GM12878 (cell line): ENCODE results near the gene DMKN. TPM values are rescaled to one million over a fixed set of nuclear protein-coding genes. Genes with fewer than 3 reads are reported as not detected.

Source experiments
- BHLHE40 ChIP-seq, 2 experiments: fragments of 450-650 bp in 1 of 2; IDR thresholded peaks; 2 replicates each; pipeline ENCODE4 v1.6.1; 2011 to 2017; ENCODE audit warnings: low read depth in 2 of 2, borderline replicate concordance in 1 of 2, improper control_type of control experiment in 1 of 2, low read length in 1 of 2, mild to moderate bottlenecking in 1 of 2
- HDGF ChIP-seq: fragments of 450-650 bp; IDR thresholded peaks from 2 replicates; pipeline ENCODE4 v1.6.1; 2016; ENCODE audit warnings: antibody characterized with exemption
- MYB ChIP-seq: fragments of 150-350 bp; IDR thresholded peaks from 2 replicates; pipeline ENCODE4 v1.6.1; 2014; ENCODE audit warnings: mild to moderate bottlenecking, low read depth, low read length, borderline replicate concordance
- ZNF217 ChIP-seq: fragments of 450-650 bp; IDR thresholded peaks from 2 replicates; pipeline ENCODE4 v1.6.1; 2017; ENCODE audit warnings: antibody characterized with exemption, mild to moderate bottlenecking
- ZNF384 ChIP-seq: IDR thresholded peaks from 2 replicates; pipeline ENCODE4 v1.6.1; 2012; ENCODE audit warnings: low read depth, mild to moderate bottlenecking, low read length, improper control_type of control experiment, borderline replicate concordance
- polyA plus RNA-seq, 11 experiments: library from polyadenylated mRNA; depleted of rRNA in 4 of 11; unstranded in 6 of 11; stranded (reverse) in 5 of 11; fragments of >200 nt; fragmentation: Nextera tagmentation in 4 of 11; fragmentation: Illumina TruSeq in 1 of 11; extraction: Ambion mirVana in 4 of 11; extraction: Trizol in 1 of 11; gene quantifications; 1 replicate in 1 of 11; 2 replicates in 10 of 11; pipeline versions ENCODE4 v1.2.1 to v1.2.3, GENCODE V29; 2011 to 2016; ENCODE audit warnings: inconsistent platforms in 2 of 11, missing spikeins in 2 of 11, low read depth in 1 of 11
- total RNA-seq, 4 experiments: library from RNA; depleted of rRNA in 3 of 4; stranded (reverse); fragments of >200 nt in 3 of 4; fragmentation: Illumina TruSeq in 1 of 4; extraction: Trizol in 1 of 4; gene quantifications; 2 replicates each; pipeline versions ENCODE4 v1.2.1 to v1.2.3, GENCODE V29; 2013 to 2021
- TF ChIP-seq, protein P1 (sequence below): fragments of 450-650 bp; IDR thresholded peaks from 2 replicates; pipeline ENCODE4 v1.6.1; 2017; ENCODE audit warnings: low read depth, mild to moderate bottlenecking, moderate library complexity
- TF ChIP-seq, protein P2 (sequence below): fragments of 450-650 bp; IDR thresholded peaks from 2 replicates; pipeline ENCODE4 v1.6.1; 2018; ENCODE audit warnings: mild to moderate bottlenecking, low read depth, moderate library complexity; ENCODE audit not compliant: partially characterized antibody

DMKN gene
- total and polyA plus RNA-seq, 10 of the 15 experiments (the other 5 are each of a cell fraction or from before 2014, with no cell fraction given): 36.4 to 114 (median 58.6) TPM

- TF ChIP-seq, protein P1, sequence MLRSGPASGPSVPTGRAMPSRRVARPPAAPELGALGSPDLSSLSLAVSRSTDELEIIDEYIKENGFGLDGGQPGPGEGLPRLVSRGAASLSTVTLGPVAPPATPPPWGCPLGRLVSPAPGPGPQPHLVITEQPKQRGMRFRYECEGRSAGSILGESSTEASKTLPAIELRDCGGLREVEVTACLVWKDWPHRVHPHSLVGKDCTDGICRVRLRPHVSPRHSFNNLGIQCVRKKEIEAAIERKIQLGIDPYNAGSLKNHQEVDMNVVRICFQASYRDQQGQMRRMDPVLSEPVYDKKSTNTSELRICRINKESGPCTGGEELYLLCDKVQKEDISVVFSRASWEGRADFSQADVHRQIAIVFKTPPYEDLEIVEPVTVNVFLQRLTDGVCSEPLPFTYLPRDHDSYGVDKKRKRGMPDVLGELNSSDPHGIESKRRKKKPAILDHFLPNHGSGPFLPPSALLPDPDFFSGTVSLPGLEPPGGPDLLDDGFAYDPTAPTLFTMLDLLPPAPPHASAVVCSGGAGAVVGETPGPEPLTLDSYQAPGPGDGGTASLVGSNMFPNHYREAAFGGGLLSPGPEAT: 0 out of 2 replicates have a peak, but pooled peaks have one; percentile 13
- TF ChIP-seq ZNF384 (no peak), MYB (no peak), ZNF217 (no peak), HDGF (no peak), BHLHE40 (IDR thresholded peaks at IDR 0.05; ENCODE audit: borderline replicate concordance in 1 of 2, low read depth in 2 of 2, low read length in 1 of 2) (peak in 1 of 2 experiments; percentile 12; a peak in 1 of 4 replicates)
- TF ChIP-seq, protein P2, sequence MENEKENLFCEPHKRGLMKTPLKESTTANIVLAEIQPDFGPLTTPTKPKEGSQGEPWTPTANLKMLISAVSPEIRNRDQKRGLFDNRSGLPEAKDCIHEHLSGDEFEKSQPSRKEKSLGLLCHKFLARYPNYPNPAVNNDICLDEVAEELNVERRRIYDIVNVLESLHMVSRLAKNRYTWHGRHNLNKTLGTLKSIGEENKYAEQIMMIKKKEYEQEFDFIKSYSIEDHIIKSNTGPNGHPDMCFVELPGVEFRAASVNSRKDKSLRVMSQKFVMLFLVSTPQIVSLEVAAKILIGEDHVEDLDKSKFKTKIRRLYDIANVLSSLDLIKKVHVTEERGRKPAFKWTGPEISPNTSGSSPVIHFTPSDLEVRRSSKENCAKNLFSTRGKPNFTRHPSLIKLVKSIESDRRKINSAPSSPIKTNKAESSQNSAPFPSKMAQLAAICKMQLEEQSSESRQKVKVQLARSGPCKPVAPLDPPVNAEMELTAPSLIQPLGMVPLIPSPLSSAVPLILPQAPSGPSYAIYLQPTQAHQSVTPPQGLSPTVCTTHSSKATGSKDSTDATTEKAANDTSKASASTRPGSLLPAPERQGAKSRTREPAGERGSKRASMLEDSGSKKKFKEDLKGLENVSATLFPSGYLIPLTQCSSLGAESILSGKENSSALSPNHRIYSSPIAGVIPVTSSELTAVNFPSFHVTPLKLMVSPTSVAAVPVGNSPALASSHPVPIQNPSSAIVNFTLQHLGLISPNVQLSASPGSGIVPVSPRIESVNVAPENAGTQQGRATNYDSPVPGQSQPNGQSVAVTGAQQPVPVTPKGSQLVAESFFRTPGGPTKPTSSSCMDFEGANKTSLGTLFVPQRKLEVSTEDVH: no peak
Measured at GRCh38 chr19:35539314-35539713, 25.9 kb upstream of the DMKN start (continued).
